ENCODE data around the gene LEPR.
"Not testable (repeated sequence)": the region's sequence is repeated elsewhere in the genome, so short reads cannot be mapped to it uniquely, and the experiment has no call there.

Gene LEPR

GRCh38 chr1:65420590-65421350 is at the start of gene LEPR, which contains the start of gene LEPROT:
TSS of gene LEPR (plus strand) at chr1:65420668. CDS start at chr1:65565566, 144,898 bp downstream.
TSS of gene LEPROT (plus strand) at chr1:65420668. CDS start at chr1:65420725, 57 bp downstream.
- in situ Hi-C loops (cut with MboI; ENCODE audit: low sequenced_read_pairs) = no loop called here

GRCh38 chr1:65371544-65371943 is 48.9 kb upstream of the LEPR start:
- in situ Hi-C loops (cut with MboI; ENCODE audit: low sequenced_read_pairs) = no loop called here

- in situ Hi-C loops (cut with MboI; ENCODE audit: low sequenced_read_pairs) = no loop called here
Measured at GRCh38 chr1:65372557-65372956, 47.9 kb upstream of the LEPR start.

GRCh38 chr1:65377496-65378246 is 42.8 kb upstream of the LEPR start:
- in situ Hi-C loops (cut with MboI; ENCODE audit: low sequenced_read_pairs) = no loop called here

GRCh38 chr1:65378247-65378946 is 42.1 kb upstream of the LEPR start:
- in situ Hi-C loops (cut with MboI; ENCODE audit: low sequenced_read_pairs) = no loop called here

GRCh38 chr1:65384426-65384825 is 36.0 kb upstream of the LEPR start:
- in situ Hi-C loops (cut with MboI; ENCODE audit: low sequenced_read_pairs) = not testable (repeated sequence)

- in situ Hi-C loops (cut with MboI; ENCODE audit: low sequenced_read_pairs) = no loop called here
Measured at GRCh38 chr1:65386439-65386838, 34.0 kb upstream of the LEPR start.

GRCh38 chr1:65387821-65388220 is 32.6 kb upstream of the LEPR start:
- in situ Hi-C loops (cut with MboI; ENCODE audit: low sequenced_read_pairs) = no loop called here

GRCh38 chr1:65388908-65389695 is 31.4 kb upstream of the LEPR start:
- in situ Hi-C loops (cut with MboI; ENCODE audit: low sequenced_read_pairs) = no loop called here

GRCh38 chr1:65392497-65392896 is 28.0 kb upstream of the LEPR start:
- in situ Hi-C loops (cut with MboI; ENCODE audit: low sequenced_read_pairs) = no loop called here

GRCh38 chr1:65393347-65393746 is 27.1 kb upstream of the LEPR start:
- in situ Hi-C loops (cut with MboI; ENCODE audit: low sequenced_read_pairs) = no loop called here

GRCh38 chr1:65393928-65394327 is 26.5 kb upstream of the LEPR start:
- in situ Hi-C loops (cut with MboI; ENCODE audit: low sequenced_read_pairs) = no loop called here

- in situ Hi-C loops (cut with MboI; ENCODE audit: low sequenced_read_pairs) = no loop called here
Measured at GRCh38 chr1:65395887-65396612, 24.4 kb upstream of the LEPR start.

- in situ Hi-C loops (cut with MboI; ENCODE audit: low sequenced_read_pairs) = no loop called here
Measured at GRCh38 chr1:65398083-65398482, 22.4 kb upstream of the LEPR start.

- in situ Hi-C loops (cut with MboI; ENCODE audit: low sequenced_read_pairs) = no loop called here
Measured at GRCh38 chr1:65399003-65399402, 21.5 kb upstream of the LEPR start.

GRCh38 chr1:65401612-65402011 is 18.9 kb upstream of the LEPR start:
- in situ Hi-C loops (cut with MboI; ENCODE audit: low sequenced_read_pairs) = no loop called here

- in situ Hi-C loops (cut with MboI; ENCODE audit: low sequenced_read_pairs) = no loop called here
Measured at GRCh38 chr1:65404941-65405340, 15.5 kb upstream of the LEPR start.

- in situ Hi-C loops (cut with MboI; ENCODE audit: low sequenced_read_pairs) = no loop called here
Measured at GRCh38 chr1:65407877-65408276, 12.6 kb upstream of the LEPR start.

- in situ Hi-C loops (cut with MboI; ENCODE audit: low sequenced_read_pairs) = no loop called here
Measured at GRCh38 chr1:65409314-65409713, 11.2 kb upstream of the LEPR start.

- in situ Hi-C loops (cut with MboI; ENCODE audit: low sequenced_read_pairs) = no loop called here
Measured at GRCh38 chr1:65409816-65410326, 10.6 kb upstream of the LEPR start.
